Activated CD4-positive, CD25-positive, alpha-beta regulatory T cell treated with anti-CD3 and anti-CD28 coated beads, Interleukin-2, amount 50 U/mL, for 24 hours (primary cell): ENCODE data around the gene ENTR1.

Source experiments
- ATAC-seq, 2 donors: fragments of 150-1000 bp; cut with Tn5 transposase; one replicate each; pipeline ENCODE4 v1.10.0; 2021; ENCODE audit warnings: mild to moderate bottlenecking in 1 of 2, moderate library complexity in 1 of 2

The ENTR1 gene

GRCh38 chr9:136374183-136374575 is 36.2 kb downstream of the ENTR1 start:
- ATAC-seq = peak in 1 of 2 donors; percentile 8

GRCh38 chr9:136373300-136374182 is 36.9 kb downstream of the ENTR1 start, which contains the start of gene CARD9:
CARD9 (minus strand) TSS chr9:136373669; CDS start chr9:136372078, 1,591 bp downstream.
- ATAC-seq = peak in 1 of 2 donors; percentile 42

- ATAC-seq = peak in 1 of 2 donors; percentile 16
Measured at GRCh38 chr9:136372561-136373299, 37.7 kb downstream of the ENTR1 start.

DNA sequence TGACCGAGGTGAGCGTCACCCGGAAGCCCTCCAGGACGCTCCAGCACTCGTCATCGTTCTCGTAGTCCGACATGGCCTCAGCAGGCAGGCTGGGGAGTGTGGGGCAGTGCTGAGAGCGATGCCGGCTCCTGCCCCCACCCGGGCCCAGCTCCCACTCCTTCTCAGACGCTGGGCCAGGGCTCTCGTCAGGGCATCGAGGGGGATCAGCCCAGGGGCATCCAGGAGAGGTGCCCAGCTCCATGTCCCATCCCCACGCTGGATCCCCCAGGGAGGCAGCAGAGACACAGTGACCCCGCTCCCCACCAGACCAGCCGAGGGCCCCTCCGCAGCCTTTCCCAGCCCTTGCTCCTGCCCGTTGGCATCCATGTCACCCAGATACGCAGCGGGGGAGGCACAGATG is 38.4 kb downstream of the ENTR1 start:
- no peak for ATAC-seq

DNA sequence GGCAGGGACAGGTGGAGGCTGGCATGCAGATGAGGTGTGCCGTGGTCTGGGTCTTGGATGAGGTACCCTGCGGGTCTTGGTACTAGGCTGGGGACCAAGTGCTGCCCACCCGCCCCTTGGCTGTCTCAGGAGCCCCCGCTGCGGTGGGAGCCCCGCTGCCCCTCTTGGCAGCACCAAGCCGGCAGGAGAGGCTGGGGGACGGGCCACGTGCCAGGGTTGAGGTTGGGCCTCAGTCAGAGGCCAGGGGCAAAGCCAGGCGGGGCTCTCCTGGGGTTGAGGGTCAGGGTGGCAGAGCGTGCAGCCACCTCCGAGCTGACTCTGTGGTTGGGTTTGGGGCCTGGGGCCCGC is 38.9 kb downstream of the ENTR1 start:
- no peak for ATAC-seq

GRCh38 chr9:136370687-136371532 is 39.5 kb downstream of the ENTR1 start:
- ATAC-seq = no peak

DNA sequence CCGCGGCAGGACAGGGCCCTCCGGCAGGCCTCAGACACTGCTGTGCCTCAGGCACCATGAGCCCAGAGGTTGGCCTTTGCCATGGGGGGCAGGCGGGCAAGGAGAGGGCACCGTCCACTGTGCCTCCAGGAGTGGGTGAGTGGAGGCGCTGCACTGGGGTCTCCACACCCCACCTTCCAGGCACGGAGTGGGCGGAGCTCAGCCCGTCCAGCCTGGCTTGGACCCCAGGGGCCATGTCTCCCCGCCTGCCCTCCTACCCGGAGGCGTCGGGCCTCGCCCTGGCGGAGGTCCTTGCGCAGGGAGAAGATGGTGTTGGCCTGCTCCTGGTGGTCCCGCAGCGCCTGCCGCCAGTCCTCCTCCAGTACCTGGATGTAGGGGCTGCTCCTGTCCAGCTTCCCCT is 40.4 kb downstream of the ENTR1 start:
- no peak for ATAC-seq

GRCh38 chr9:136368190-136368589 is 42.2 kb downstream of the ENTR1 start:
- no peak for ATAC-seq

GRCh38 chr9:136367296-136368145 is 42.9 kb downstream of the ENTR1 start:
- no peak for ATAC-seq

- ATAC-seq = no peak
Measured at GRCh38 chr9:136366826-136367225, 43.6 kb downstream of the ENTR1 start.

GRCh38 chr9:136365775-136366222 is 44.6 kb downstream of the ENTR1 start:
- ATAC-seq = no peak

GRCh38 chr9:136364942-136365774 is 45.3 kb downstream of the ENTR1 start:
- ATAC-seq = no peak

GRCh38 chr9:136363949-136364748 is 46.3 kb downstream of the ENTR1 start:
- ATAC-seq = no peak

DNA sequence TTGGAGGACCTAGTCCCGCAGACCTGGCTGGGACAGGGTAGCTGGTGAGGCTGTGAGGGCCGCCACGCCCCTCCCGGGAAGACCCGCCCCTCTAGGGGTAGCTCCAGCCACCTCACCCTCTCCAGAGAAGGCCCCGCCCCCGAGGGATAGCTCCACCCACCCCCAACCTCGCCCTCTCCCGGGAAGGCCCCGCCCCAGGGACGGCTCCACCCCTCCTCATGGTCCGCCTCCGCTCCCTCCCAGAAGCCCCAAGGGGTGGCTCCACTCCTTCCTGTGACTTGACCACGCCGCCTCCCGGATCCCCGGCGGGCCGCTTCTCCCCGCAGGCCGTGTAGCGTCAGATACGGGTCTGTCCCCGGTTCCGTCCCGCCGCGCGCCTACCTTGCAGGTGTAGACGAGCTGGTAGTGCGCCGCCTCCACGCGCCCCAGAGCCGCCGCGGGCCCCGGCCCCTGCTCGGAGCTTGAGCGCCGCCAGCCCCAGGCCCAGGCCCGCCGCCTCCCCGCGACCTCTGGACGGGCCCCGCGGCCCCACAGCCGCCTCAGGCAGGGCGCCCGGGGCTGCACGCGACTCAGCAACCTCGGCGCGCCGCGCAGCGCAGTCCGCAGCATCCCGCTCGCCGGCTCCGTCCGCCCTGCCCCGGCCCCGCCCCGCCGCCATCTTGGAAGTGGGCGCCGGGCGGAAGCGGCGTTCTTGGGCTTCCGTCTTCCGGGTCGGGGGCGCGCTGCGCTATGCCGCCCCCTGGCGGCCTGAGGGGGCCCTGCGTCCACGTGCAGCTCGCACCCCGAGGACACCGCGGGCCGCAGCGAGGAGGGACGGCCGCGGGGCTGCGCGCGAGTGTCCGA is 47.1 kb downstream of the ENTR1 start, which contains the start of gene DNLZ:
DNLZ (minus strand) TSS at position 639 of the 843 bp plus-strand sequence; CDS start at position 609, 30 bp downstream.
- peak; percentile 85 to 89 for ATAC-seq

- no peak for ATAC-seq
Measured at GRCh38 chr9:136362450-136362784, 48.0 kb downstream of the ENTR1 start.

DNA sequence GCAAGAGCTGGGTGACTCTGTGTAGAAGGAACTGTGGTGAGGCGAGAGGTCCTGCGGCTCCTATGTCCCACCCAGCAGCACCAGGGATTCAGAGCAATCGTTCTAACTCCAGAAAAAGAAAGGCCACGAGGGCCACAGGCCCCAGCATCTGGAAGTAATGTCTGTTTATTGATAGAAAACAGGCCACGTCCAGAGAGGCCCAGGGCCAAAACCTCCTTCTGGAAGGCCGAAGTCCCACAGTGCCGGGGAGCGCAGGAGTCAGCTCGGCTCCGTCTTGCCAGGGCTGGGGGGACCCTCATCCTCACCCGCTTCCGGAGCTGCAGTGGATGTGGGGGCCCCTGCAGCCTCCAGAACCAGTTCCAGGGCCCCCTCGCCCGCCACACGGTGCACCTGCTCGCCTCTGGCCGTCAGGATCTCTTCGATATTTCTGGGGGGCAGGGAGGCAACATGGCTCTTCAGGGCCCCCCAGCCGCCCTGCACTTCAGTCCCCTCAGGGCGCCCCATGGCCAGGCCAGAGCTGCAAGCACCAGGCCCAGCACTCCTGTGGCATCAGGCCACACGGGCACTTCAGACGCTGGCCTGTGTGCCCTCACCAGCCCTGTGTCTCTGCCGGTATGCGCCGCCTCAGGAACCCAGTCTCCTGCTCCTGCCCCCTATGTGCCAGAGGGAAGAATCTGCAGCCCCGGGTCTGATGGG is 48.5 kb downstream of the ENTR1 start:
- no peak for ATAC-seq

GRCh38 chr9:136361047-136361753 is 49.2 kb downstream of the ENTR1 start:
- no peak for ATAC-seq
